HG03135 (cell line): ENCODE data around the gene CHAD.
"Not testable (repeated sequence)": the region's sequence is repeated elsewhere in the genome, so short reads cannot be mapped to it uniquely, and the experiment has no call there.

Experiments used
- ATAC-seq: cut with Tn5 transposase; IDR thresholded peaks from one replicate; pipeline ENCODE4 v1.9.1; 2021; ENCODE audit warnings: mild to moderate bottlenecking, moderate library complexity; ENCODE audit not compliant: unreplicated experiment

Gene CHAD

GRCh38 chr17:50432125-50432762, 36.4 kb downstream of the CHAD start:
- no peak for ATAC-seq

GRCh38 chr17:50430821-50431618, 37.7 kb downstream of the CHAD start:
- no peak for ATAC-seq

- no peak for ATAC-seq
These were observed 38.9 kb downstream of the CHAD start for GRCh38 chr17:50429793-50430192.

- no peak for ATAC-seq
These were observed 39.8 kb downstream of the CHAD start for GRCh38 chr17:50428831-50429424.

GRCh38 chr17:50428126-50428525, 40.6 kb downstream of the CHAD start:
- ATAC-seq, result not testable (repeated sequence)

- ATAC-seq, result no peak
These were observed 41.6 kb downstream of the CHAD start for GRCh38 chr17:50426814-50427787.

GRCh38 chr17:50426472-50426782, 42.3 kb downstream of the CHAD start:
- ATAC-seq, result no peak

- no peak for ATAC-seq
These were observed 42.8 kb downstream of the CHAD start, which contains the start of gene ACSF2 for GRCh38 chr17:50425682-50426471. TSS of gene ACSF2 (plus strand) at chr17:50426218. CDS start at chr17:50426262, 44 bp downstream.

GRCh38 chr17:50424996-50425681, 43.5 kb downstream of the CHAD start:
- ATAC-seq, result no peak

GRCh38 chr17:50424246-50424995, 44.3 kb downstream of the CHAD start:
- ATAC-seq, result no peak

- ATAC-seq, result no peak
These were observed 45.0 kb downstream of the CHAD start for GRCh38 chr17:50423553-50424159.

- ATAC-seq, result no peak
These were observed 45.9 kb downstream of the CHAD start for GRCh38 chr17:50422738-50423137.

- no peak for ATAC-seq
These were observed 47.2 kb downstream of the CHAD start for GRCh38 chr17:50421308-50422051.

- no peak for ATAC-seq
These were observed 48.1 kb downstream of the CHAD start for GRCh38 chr17:50420419-50421112.

GRCh38 chr17:50419577-50419976, 49.1 kb downstream of the CHAD start:
- ATAC-seq, result not testable (repeated sequence)

GRCh38 chr17:50414808-50415207, 53.9 kb downstream of the CHAD start:
- no peak for ATAC-seq
